Measurements from ENCODE around the gene EDNRB.

The EDNRB gene

GRCh38 chr13:77846173-77846572 is 72.5 kb downstream of the EDNRB start:
- H3K9me3 ChIP-seq (ENCODE audit: low read length): peaks cover 5% of the 10 kb centered on the region; the same call in 1 of the 2 replicates
- H3K4me2 ChIP-seq (ENCODE audit: low read length): no peak overlapping the region
- H3K4me3 ChIP-seq (ENCODE audit: low read depth, low read length, poor library complexity, severe bottlenecking): no peak overlapping the region
- H4K20me1 ChIP-seq (ENCODE audit: insufficient read depth, low read length): no peaks in the 10 kb centered on the region
- H3F3A ChIP-seq (ENCODE audit: insufficient read depth, low read length): no peaks in the 10 kb centered on the region
- no peaks in the 10 kb centered on the region for H3K36me3 ChIP-seq (ENCODE audit: insufficient read depth, low read length)
- no peak overlapping the region for H3K9ac ChIP-seq (ENCODE audit: low read length)
- no peaks in the 10 kb centered on the region for H3K27me3 ChIP-seq (ENCODE audit: insufficient read depth, low read length)
- no peaks in the 10 kb centered on the region for H3K79me2 ChIP-seq (ENCODE audit: insufficient read depth, low read length)
- no peak overlapping the region for H3K27ac ChIP-seq (ENCODE audit: low read depth, low read length, poor library complexity, severe bottlenecking)
- no peak overlapping the region for H2AFZ ChIP-seq (ENCODE audit: low read length)
- H3K9me2 ChIP-seq (ENCODE audit: low read depth, low read length): 0 out of 2 replicates have a peak, but pooled peaks cover 3% of the 10 kb centered on the region
- no peaks in the 10 kb centered on the region for H3K4me1 ChIP-seq (ENCODE audit: insufficient read depth, low read length, severe bottlenecking)
- TF ChIP-seq EZH2 (IDR thresholded peaks at IDR 0.05; ENCODE audit: borderline replicate concordance, low read length): no peak
- TF ChIP-seq, protein P1, sequence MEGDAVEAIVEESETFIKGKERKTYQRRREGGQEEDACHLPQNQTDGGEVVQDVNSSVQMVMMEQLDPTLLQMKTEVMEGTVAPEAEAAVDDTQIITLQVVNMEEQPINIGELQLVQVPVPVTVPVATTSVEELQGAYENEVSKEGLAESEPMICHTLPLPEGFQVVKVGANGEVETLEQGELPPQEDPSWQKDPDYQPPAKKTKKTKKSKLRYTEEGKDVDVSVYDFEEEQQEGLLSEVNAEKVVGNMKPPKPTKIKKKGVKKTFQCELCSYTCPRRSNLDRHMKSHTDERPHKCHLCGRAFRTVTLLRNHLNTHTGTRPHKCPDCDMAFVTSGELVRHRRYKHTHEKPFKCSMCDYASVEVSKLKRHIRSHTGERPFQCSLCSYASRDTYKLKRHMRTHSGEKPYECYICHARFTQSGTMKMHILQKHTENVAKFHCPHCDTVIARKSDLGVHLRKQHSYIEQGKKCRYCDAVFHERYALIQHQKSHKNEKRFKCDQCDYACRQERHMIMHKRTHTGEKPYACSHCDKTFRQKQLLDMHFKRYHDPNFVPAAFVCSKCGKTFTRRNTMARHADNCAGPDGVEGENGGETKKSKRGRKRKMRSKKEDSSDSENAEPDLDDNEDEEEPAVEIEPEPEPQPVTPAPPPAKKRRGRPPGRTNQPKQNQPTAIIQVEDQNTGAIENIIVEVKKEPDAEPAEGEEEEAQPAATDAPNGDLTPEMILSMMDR (IDR thresholded peaks at IDR 0.05; ENCODE audit: low read length): no peak
